GM18909 (cell line): ENCODE measurements around the gene TMEM218.
"Not testable (repeated sequence)": the region's sequence is repeated elsewhere in the genome, so short reads cannot be mapped to it uniquely, and the experiment has no call there.

Source experiments
- ATAC-seq: cut with Tn5 transposase; IDR thresholded peaks from one replicate; pipeline ENCODE4 v1.9.1; 2021; ENCODE audit warnings: mild to moderate bottlenecking; ENCODE audit not compliant: unreplicated experiment, poor library complexity

The TMEM218 gene

DNA sequence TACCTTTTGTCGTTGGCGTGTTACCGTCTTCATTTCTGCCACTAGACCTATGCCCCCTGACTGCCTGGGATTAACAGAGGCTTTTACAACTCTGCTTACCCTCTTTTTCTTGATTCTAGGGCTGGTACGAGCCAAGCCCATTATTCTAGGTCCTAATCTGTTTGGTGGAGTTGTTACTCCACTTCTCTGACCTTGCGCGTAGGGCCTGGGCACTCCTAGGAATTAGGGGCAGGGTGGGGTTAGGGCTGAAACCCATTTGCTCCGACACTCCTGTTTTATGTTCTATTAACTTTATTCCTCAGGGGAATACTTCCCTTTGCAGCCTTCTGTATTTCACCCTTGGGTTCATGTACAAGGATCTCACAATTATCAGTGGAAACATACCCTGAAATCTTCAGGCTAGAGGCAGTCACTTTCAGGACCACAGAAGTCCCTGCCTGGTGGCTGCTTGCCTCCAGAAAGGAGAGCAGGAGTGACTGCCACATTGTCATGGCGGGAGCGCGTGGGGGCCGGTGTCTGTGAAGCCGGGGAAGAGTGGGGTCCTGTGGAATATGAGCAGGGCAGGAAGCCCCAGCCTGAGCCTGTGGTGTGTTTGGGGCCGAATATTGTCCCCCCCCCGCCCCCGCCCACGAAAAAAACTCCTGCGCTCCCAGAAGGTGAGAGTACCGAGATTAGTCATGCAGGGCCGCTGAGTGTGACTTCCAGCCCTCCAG, 49.1 kb downstream of the TMEM218 start:
- no peak for ATAC-seq

- no peak for ATAC-seq
These were observed 50.1 kb downstream of the TMEM218 start for GRCh38 chr11:125061281-125061680.

DNA sequence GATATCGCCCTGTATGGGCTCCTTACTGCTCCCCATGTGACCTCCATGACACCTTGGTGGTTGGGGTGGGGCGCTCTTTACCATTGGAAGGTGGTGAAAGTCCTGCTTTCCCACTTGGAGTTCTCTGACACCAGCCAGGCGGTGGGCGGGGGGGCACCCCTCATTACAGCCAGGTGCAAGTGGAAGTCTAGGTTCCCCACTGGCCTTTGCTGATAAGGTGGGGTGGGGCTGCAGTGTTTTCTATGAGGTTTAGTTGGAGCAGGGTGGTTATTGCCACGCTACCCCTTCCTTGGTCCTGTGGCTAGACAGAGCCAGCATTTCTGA, 53.8 kb downstream of the TMEM218 start:
- ATAC-seq, result no peak

- no peak for ATAC-seq
These were observed 54.3 kb downstream of the TMEM218 start for GRCh38 chr11:125056931-125057692.

GRCh38 chr11:125056111-125056510, 55.3 kb downstream of the TMEM218 start:
- ATAC-seq, result not testable (repeated sequence)

DNA sequence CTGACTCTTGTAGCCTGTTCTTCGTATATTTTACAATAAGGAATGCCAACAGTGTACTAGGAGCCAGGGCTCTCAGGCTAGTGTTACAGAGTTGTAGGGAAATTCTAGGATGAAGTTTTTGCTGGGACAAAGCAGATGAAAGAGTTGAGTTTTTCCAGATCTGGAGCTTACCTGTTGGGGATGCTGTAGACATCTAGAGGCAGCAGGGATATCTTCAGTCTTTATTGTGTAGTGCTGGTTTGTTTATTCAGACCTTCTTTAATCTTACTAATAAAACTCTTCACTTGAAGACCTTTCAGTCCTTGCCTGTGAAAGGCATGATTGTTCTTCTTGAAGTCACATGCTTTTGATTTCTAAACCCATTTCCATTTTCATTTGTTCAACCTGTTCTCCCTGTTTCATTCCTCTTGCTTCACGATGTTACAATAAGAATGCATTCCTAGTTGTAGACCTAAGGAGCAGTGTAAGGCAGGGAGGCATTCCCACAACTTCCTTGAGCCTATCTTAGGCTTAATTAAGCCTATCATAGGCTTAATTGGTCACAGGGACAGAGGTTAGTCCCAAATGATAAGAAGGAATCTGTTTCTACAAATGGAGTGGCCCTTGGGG, 56.2 kb downstream of the TMEM218 start:
- ATAC-seq, result no peak

- no peak for ATAC-seq
These were observed 58.3 kb downstream of the TMEM218 start for GRCh38 chr11:125053167-125053566.

DNA sequence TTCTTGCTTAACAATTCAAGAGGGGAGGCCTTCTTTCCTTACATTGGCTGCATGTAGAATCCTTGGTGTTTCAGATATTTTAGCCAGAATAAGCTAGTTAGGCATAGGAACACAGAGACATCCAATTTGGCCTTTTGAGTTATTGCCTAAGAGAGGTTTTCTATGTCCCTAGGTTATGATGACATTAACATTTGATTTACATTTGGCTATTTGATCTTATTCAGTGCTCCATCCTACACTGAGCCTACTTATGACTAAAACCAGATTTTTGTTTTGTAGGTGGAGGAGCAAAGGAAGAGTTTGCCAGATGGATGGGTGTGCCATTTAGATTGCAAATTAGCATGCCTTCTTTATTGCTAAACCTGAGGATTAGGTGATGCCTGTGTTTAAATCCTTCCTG, 59.4 kb downstream of the TMEM218 start:
- no peak for ATAC-seq

DNA sequence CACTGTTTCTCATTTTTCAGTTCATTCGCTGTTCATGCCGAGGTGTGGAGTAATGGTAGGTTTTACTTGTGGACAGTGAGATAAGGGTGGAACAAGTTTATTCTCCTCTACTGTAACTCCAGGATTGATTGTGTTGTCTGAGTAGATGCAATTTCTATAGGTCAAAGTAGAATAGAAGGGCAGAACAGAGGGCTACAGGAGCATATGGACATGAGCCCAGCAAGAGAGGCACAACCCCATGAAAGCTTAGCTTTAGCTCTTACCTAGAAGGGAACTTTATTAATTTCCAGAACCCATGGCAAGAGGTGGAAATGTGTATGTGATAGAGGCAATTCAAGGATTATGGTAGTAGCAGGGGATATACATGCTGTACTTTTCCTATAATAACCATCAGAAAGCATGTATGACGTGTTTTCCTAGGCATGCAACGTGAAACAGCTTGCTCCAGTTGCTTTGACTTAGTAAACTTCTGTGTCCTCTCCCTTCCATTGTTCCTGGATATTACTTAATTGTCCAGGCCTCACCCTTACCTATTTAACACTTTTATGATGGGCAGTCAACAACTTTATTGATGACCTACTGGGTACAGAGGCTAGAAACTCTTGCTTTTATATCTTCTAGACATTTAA, 62.1 kb downstream of the TMEM218 start:
- ATAC-seq, result no peak
